Measurements from ENCODE around the gene ADAMTSL1.

ADAMTSL1 gene

GRCh38 chr9:18722882-18723281, 248.9 kb downstream of the ADAMTSL1 start:
- CTCF ChIA-PET: no interaction called here
- Mint-ChIP-seq H3K4me3 (no peak overlapping the region), H3K27ac (no peak overlapping the region), H3K36me3 (no peaks in the 10 kb centered on the region), H3K9me3 (no peaks in the 10 kb centered on the region), H3K4me1 (no peaks in the 10 kb centered on the region), H3K27me3 (no peaks in the 10 kb centered on the region)
- DNase-seq: no peak

GRCh38 chr9:18723366-18723765, 249.4 kb downstream of the ADAMTSL1 start:
- Mint-ChIP-seq H3K36me3 (no peaks in the 10 kb centered on the region), H3K27ac (no peak overlapping the region), H3K4me3 (no peak overlapping the region), H3K27me3 (no peaks in the 10 kb centered on the region), H3K9me3 (no peaks in the 10 kb centered on the region), H3K4me1 (no peaks in the 10 kb centered on the region)
- no peak for DNase-seq
- CTCF ChIA-PET: no interaction called here

- no peak overlapping the region for H3K27ac Mint-ChIP-seq
- H3K27me3 Mint-ChIP-seq: peaks cover 3% of the 10 kb centered on the region
- CTCF ChIA-PET: interaction anchor here (0.6 kb wide), 1 partner anchor 446 kb away, joined by 4 read pairs; no protein-coding TSS in a partner anchor
- H3K36me3 Mint-ChIP-seq: no peaks in the 10 kb centered on the region
- no peak for DNase-seq
- no peaks in the 10 kb centered on the region for H3K9me3 Mint-ChIP-seq
- H3K4me3 Mint-ChIP-seq: no peak overlapping the region
- no peaks in the 10 kb centered on the region for H3K4me1 Mint-ChIP-seq
Measured at GRCh38 chr9:18726546-18726945, 252.6 kb downstream of the ADAMTSL1 start.

GRCh38 chr9:18727904-18728303, 254.0 kb downstream of the ADAMTSL1 start:
- no peak overlapping the region for H3K4me3 Mint-ChIP-seq
- CTCF ChIA-PET: no interaction called here
- peaks cover 3% of the 10 kb centered on the region for H3K27me3 Mint-ChIP-seq
- no peaks in the 10 kb centered on the region for H3K36me3 Mint-ChIP-seq
- H3K4me1 Mint-ChIP-seq: no peaks in the 10 kb centered on the region
- H3K27ac Mint-ChIP-seq: no peak overlapping the region
- H3K9me3 Mint-ChIP-seq: no peaks in the 10 kb centered on the region
- DNase-seq: no peak

- Mint-ChIP-seq H3K27ac (no peak overlapping the region), H3K4me3 (no peak overlapping the region), H3K36me3 (no peaks in the 10 kb centered on the region), H3K9me3 (no peaks in the 10 kb centered on the region), H3K4me1 (no peaks in the 10 kb centered on the region), H3K27me3 (peaks cover 3% of the 10 kb centered on the region)
- no peak for DNase-seq
- CTCF ChIA-PET: no interaction called here
Measured at GRCh38 chr9:18728642-18729041, 254.7 kb downstream of the ADAMTSL1 start.

- Mint-ChIP-seq H3K27me3 (peaks cover 3% of the 10 kb centered on the region), H3K4me3 (no peak overlapping the region), H3K4me1 (no peaks in the 10 kb centered on the region), H3K36me3 (no peaks in the 10 kb centered on the region), H3K27ac (no peak overlapping the region), H3K9me3 (no peaks in the 10 kb centered on the region)
- no peak for DNase-seq
- CTCF ChIA-PET: no interaction called here
Measured at GRCh38 chr9:18730241-18730640, 256.3 kb downstream of the ADAMTSL1 start.

- no peaks in the 10 kb centered on the region for H3K4me1 Mint-ChIP-seq
- no peaks in the 10 kb centered on the region for H3K27me3 Mint-ChIP-seq
- CTCF ChIA-PET: no interaction called here
- H3K9me3 Mint-ChIP-seq: no peaks in the 10 kb centered on the region
- no peak for DNase-seq
- H3K27ac Mint-ChIP-seq: no peak overlapping the region
- no peak overlapping the region for H3K4me3 Mint-ChIP-seq
- no peaks in the 10 kb centered on the region for H3K36me3 Mint-ChIP-seq
Measured at GRCh38 chr9:18739127-18739526, 265.2 kb downstream of the ADAMTSL1 start.

- no peaks in the 10 kb centered on the region for H3K27me3 Mint-ChIP-seq
- no peaks in the 10 kb centered on the region for H3K4me1 Mint-ChIP-seq
- DNase-seq: no peak
- H3K9me3 Mint-ChIP-seq: no peaks in the 10 kb centered on the region
- no peaks in the 10 kb centered on the region for H3K36me3 Mint-ChIP-seq
- CTCF ChIA-PET: no interaction called here
- no peak overlapping the region for H3K4me3 Mint-ChIP-seq
- no peak overlapping the region for H3K27ac Mint-ChIP-seq
Measured at GRCh38 chr9:18739641-18740318, 265.8 kb downstream of the ADAMTSL1 start.

GRCh38 chr9:18741359-18741758, 267.4 kb downstream of the ADAMTSL1 start:
- Mint-ChIP-seq H3K9me3 (no peaks in the 10 kb centered on the region), H3K4me3 (no peak overlapping the region), H3K27me3 (no peaks in the 10 kb centered on the region), H3K27ac (no peak overlapping the region), H3K36me3 (no peaks in the 10 kb centered on the region), H3K4me1 (no peaks in the 10 kb centered on the region)
- DNase-seq: no peak
- CTCF ChIA-PET: no interaction called here

GRCh38 chr9:18741945-18742344, 268.0 kb downstream of the ADAMTSL1 start:
- CTCF ChIA-PET: no interaction called here
- H3K4me1 Mint-ChIP-seq: no peaks in the 10 kb centered on the region
- no peaks in the 10 kb centered on the region for H3K9me3 Mint-ChIP-seq
- H3K36me3 Mint-ChIP-seq: no peaks in the 10 kb centered on the region
- no peaks in the 10 kb centered on the region for H3K27me3 Mint-ChIP-seq
- DNase-seq: no peak
- no peak overlapping the region for H3K27ac Mint-ChIP-seq
- no peak overlapping the region for H3K4me3 Mint-ChIP-seq

GRCh38 chr9:18743421-18743820, 269.5 kb downstream of the ADAMTSL1 start:
- DNase-seq: no peak
- Mint-ChIP-seq H3K27ac (no peak overlapping the region), H3K4me3 (no peak overlapping the region), H3K27me3 (no peaks in the 10 kb centered on the region), H3K9me3 (no peaks in the 10 kb centered on the region), H3K36me3 (no peaks in the 10 kb centered on the region), H3K4me1 (no peaks in the 10 kb centered on the region)
- CTCF ChIA-PET: no interaction called here

- CTCF ChIA-PET: no interaction called here
- no peaks in the 10 kb centered on the region for H3K9me3 Mint-ChIP-seq
Measured at GRCh38 chr9:18743971-18744370, 270.0 kb downstream of the ADAMTSL1 start.

GRCh38 chr9:18745710-18746109, 271.8 kb downstream of the ADAMTSL1 start:
- Mint-ChIP-seq H3K36me3 (no peaks in the 10 kb centered on the region), H3K9me3 (no peaks in the 10 kb centered on the region), H3K4me1 (no peaks in the 10 kb centered on the region), H3K27ac (no peak overlapping the region), H3K27me3 (no peaks in the 10 kb centered on the region), H3K4me3 (no peak overlapping the region)
- CTCF ChIA-PET: no interaction called here
- no peak for DNase-seq

More at GRCh38 chr9:18743971-18744370, 270.0 kb downstream of the ADAMTSL1 start:
- Mint-ChIP-seq H3K4me1 (no peaks in the 10 kb centered on the region), H3K27me3 (no peaks in the 10 kb centered on the region), H3K27ac (no peak overlapping the region), H3K4me3 (no peak overlapping the region), H3K36me3 (no peaks in the 10 kb centered on the region)
- DNase-seq: no peak

GRCh38 chr9:18746631-18747030, 272.7 kb downstream of the ADAMTSL1 start:
- Mint-ChIP-seq H3K4me3 (no peak overlapping the region), H3K9me3 (no peaks in the 10 kb centered on the region), H3K4me1 (no peaks in the 10 kb centered on the region), H3K27ac (no peak overlapping the region), H3K36me3 (no peaks in the 10 kb centered on the region), H3K27me3 (no peaks in the 10 kb centered on the region)
- CTCF ChIA-PET: no interaction called here
- DNase-seq: no peak

GRCh38 chr9:18747595-18747994, 273.6 kb downstream of the ADAMTSL1 start:
- no peaks in the 10 kb centered on the region for H3K27me3 Mint-ChIP-seq
- no peak for DNase-seq
- CTCF ChIA-PET: interaction anchor here (1.3 kb wide), 1 partner anchor 43 kb away, joined by 3 read pairs; no protein-coding TSS in a partner anchor
- H3K9me3 Mint-ChIP-seq: no peaks in the 10 kb centered on the region
- no peaks in the 10 kb centered on the region for H3K4me1 Mint-ChIP-seq
- H3K4me3 Mint-ChIP-seq: no peak overlapping the region
- H3K27ac Mint-ChIP-seq: no peak overlapping the region
- H3K36me3 Mint-ChIP-seq: no peaks in the 10 kb centered on the region

Measured in activated naive CD4-positive, alpha-beta T cell treated with anti-CD3 and anti-CD28 coated beads, Interleukin-2, amount 10 ng/mL, durations not matched to agents 7 days and 5 days (primary cell).